ENCODE results near the gene VAV3.

- no peak for TF ChIP-seq CTCF (IDR thresholded peaks at IDR 0.05)
- no peak for TF ChIP-seq POLR2A (IDR thresholded peaks at IDR 0.05)
These were observed 440.7 kb downstream of the VAV3 start for GRCh38 chr1:107524301-107524700.

Data from heart left ventricle (tissue), 13 donors.